OCI-LY7 (cell line): ENCODE results near the gene BFSP2.
"Not testable (repeated sequence)": the region's sequence is repeated elsewhere in the genome, so short reads cannot be mapped to it uniquely, and the experiment has no call there.

Source experiments
- CTCF ChIP-seq: fragments of 200-600 bp; sonication (generic); conservative IDR thresholded peaks from 2 replicates; pipeline ENCODE4 v1.5.1; 2014; ENCODE audit warnings: mild to moderate bottlenecking, antibody characterized with exemption, low read length, moderate library complexity, mixed read lengths
- EZH2phosphoT487 ChIP-seq: fragments of 200-600 bp; sonication (generic); IDR thresholded peaks from 2 replicates; pipeline ENCODE4 v1.6.1; 2018; ENCODE audit warnings: low read depth, borderline replicate concordance, mild to moderate bottlenecking, mixed run types, antibody characterized with exemption, low read length, moderate library complexity, mixed read lengths

- TF ChIP-seq CTCF, EZH2phosphoT487: not testable (repeated sequence)
Observed at GRCh38 chr3:133523758-133524157, 123.9 kb downstream of the BFSP2 start.
